NCI-H187 treated with DMSO at 0.1 percent for 48 hours (cell line): Measurements from ENCODE around the gene TNFRSF25.

ENCODE experiments used
- DNase-seq: peaks from one replicate; lab custom pipeline; 2025; lab: John Stamatoyannopoulos, UW

The TNFRSF25 gene

DNA sequence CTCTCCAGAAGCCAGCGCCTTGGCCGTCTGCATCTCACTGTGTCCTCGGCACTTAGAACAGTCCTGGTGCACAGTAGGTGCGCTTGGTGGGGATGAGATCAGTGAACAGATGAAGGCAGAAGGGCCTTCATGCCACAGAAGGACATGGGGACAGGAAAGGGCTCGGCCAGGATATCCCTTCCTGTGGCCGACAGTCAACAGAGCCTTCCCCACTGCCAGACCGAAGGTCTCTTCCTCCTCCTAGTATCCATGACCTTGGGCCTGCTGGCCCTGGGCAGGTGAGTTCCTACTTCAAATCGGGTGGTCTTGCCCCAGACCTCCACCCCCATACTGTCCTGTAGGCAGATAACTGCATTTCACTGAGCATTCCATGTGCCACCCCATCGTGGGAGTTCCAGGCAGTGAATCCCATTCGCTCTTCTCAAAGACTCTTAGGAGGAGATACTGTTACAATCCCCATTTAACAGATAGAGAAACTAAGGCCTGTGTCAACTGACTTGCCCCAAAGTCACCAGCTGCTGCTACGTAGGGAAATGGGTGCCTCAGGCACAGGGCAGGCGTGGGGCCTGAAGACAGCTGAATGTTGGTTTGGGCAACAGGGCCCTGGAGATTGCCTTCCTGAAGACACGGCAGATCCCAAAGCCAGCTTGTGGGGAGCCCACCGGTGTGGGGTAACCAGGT, 22.0 kb upstream of the TNFRSF25 start:
- DNase-seq: no peak

GRCh38 chr1:6486433-6487011, 20.5 kb upstream of the TNFRSF25 start:
- no peak for DNase-seq

GRCh38 chr1:6485168-6486101, 19.5 kb upstream of the TNFRSF25 start:
- DNase-seq: no peak

DNA sequence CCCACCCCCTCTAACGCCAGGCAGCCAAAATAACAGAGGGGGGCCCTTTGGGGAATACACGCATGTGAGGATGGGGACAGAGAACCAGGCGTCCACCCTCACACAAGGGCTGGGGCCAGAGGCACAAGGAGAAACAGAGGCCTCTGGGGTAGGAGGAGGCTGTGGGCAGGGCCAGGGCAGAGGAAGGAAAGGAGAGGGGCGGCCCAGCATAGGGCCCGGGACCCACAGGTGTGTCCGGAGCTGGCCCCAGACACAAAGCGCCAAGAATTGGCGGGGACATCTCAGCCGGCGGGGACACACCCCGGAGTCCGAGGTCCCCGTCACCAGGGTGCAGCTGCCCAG, 18.8 kb upstream of the TNFRSF25 start:
- no peak for DNase-seq

GRCh38 chr1:6483761-6484117, 17.8 kb upstream of the TNFRSF25 start:
- DNase-seq: no peak

DNA sequence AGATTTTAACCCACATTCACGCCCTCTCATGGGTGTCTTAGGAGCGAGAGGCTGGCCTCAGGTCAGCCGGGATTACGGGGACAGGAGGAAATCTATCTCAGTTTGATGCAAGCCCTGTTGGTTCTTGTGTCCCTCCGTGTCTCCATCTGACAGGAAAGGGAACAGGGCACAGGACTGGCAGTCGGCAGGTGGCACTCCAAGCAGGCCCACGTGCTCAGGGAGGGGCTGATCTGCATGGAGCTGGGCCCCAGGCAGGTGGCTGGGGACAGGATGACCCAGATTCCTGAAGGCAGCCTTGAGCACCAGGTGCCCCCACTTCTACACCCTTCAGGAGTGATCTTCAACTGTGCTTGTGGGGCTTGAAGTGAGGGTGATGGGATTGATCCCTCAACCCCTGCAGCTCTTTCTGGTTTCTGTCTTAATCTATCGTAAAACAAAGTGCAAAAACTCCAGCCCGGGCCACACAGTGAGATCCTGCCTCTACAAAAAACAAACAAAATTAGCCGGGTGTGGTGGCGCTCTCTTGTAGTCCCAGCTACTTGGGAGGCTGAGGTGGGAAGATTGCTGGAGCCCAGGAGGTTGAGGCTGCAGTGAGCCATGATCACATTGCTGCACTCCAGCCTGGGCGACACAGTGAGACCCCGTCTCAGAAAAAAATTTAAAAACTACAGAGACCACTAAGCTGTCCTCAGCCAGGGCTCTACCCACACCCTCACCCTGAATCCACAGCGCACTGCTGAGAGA, 17.2 kb upstream of the TNFRSF25 start:
- DNase-seq: no peak

GRCh38 chr1:6481820-6482219, 15.8 kb upstream of the TNFRSF25 start:
- DNase-seq: no peak

- DNase-seq: no peak
These were observed 11.3 kb upstream of the TNFRSF25 start for GRCh38 chr1:6477039-6477820.

DNA sequence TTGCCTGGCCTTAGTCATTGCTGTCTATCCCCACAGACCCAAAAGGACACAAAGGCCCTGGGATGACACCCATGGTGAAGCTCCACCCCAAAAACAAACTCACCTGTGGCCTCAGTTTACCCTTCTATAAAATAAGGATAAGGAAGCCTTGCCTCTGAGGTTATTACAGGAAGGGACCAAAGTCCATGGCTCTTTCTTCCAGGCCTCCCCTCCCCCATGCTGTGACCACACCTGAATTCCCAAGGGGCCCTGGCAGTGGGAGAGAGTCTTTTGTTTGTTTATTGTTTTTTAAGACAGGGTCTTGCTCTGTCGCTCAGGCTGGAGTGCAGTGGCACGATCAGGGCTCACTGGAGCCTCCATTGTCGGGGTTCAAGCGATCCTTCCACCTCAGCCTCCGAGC, 10.5 kb upstream of the TNFRSF25 start:
- no peak for DNase-seq

DNA sequence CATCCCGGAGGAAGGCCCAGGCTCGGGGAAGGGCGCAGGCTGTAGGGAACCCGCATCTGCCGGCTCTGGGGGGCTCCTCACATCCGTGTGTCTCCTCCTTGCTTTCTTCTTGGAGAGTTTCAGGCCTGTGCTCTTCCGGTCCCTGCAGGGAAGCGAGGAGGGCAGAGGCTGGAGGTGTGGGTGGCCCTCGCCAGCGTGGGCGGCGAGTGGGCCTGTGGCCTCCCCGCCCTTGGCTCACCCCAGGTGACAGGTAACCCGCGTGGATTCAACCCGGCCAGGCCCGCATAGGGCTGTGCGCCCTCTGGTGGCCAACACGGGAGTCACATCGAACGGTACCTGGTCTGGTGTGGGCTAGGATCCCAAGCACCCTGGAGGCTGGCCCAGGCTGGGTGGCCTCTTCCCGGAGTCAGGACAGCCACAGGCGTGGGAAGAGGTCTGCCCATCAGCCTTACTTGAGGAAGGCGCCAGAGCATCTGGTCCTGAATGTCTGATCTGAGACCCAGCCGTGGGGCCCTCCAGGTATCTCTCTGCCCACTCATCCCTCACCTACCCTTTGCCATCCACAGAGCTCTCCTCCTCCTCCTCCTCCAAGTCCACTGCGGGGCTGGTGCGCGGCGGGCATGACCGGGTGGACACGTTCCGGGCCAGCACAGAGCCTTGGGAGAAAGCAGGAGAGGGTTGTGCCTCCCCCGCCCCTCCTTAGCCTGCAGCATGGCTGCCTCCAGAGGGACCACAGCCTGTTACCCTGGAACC, 9.6 kb upstream of the TNFRSF25 start:
- no peak for DNase-seq

DNA sequence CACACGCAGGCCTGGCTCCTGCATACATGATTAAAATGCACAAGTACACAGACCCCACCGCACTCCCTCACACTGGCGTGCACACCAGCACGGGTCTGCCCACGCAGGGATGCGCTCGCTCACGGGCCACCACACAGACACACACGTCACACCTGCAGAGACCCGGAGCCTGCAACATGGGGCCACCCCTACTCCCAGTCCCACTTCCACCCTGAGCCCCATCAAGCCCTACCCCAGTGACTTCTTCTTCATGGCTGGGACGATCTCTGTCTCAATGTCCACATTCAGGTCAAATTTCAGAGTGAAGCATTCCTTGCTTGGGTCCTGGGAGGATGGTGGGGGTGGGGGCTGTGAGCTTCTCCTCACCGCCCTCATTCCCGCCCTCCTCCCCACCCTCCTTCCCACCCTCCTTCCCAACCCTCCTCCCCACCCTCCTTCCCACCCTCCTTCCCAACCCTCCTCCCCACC, 8.9 kb upstream of the TNFRSF25 start:
- DNase-seq: no peak

- peak; percentile 64 for DNase-seq
These were observed 8.2 kb upstream of the TNFRSF25 start for GRCh38 chr1:6473974-6474814.

- DNase-seq: no peak
These were observed 7.2 kb upstream of the TNFRSF25 start for GRCh38 chr1:6473156-6473555.

- no peak for DNase-seq
These were observed 6.4 kb upstream of the TNFRSF25 start for GRCh38 chr1:6472391-6472790.

DNA sequence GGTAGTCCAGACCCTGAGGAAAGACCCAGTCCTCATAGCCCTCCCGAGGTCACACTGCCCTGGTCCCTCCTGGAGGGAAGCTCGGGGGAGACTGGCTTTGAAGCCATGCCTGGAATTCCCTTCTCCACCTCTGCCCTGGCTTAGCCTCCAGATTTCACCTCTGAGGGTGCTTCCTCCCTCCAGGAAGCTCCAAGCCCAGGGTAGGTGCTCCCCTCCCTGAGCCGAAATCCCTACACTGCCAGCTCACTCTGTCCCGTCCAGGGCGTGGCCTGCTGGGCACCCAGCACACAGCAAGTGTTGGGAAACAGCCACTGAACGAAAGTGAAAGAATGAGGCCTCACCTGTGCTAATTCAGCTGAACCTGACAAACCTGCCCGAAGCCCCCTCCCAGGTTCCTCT, 6.0 kb upstream of the TNFRSF25 start:
- no peak for DNase-seq

- no peak for DNase-seq
These were observed 5.4 kb upstream of the TNFRSF25 start for GRCh38 chr1:6471086-6471969.

DNA sequence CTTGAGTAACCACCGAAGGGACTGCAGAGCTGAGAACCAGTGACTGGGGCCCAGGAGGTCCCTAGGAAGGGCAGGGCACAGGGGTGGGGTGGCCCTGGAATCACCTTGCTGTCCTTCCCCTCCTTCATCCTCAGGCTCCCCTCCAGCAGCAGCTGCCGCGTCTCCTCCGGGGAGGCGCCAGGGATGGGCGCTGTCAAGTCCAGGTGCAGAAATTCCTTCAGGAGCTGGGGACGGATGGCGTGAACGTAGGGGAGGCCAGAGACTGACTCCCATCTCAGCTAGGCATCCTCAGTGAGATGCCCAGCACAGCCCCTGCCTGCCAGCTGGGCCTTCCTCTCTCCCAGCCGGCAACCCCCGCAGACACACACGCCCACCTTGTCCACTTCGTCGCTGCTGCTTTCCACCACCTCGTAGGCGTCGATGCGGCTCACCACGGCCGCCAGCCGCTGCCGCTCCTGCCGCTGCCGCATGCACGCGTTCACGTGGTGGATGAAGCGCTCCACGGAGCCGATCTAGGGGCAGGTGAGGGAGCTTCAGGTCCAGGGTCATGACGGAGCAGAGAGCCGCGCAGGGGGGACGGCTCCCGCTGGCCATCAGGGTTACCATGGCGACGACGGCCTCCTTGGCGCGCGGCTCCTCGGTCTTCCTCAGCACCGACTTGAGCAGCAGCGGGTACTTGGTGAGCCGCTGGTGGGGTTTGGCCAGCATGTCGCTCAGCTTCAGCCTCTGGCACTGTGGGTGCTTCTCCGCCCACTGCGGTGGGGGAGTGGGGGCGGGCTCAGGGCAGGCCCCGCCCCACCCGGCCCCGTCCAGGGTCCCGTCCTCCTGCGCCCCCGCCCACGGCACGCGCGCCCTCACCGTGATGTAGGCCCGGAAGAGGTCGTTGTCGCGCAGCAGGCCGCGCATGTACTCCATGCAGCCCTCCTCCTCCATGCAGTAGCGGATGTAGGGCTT, 4.4 kb upstream of the TNFRSF25 start:
- DNase-seq: no peak
